Fibroblast of lung (primary cell): ENCODE results near the gene CHTF8. TPM values are rescaled to one million over a fixed set of nuclear protein-coding genes. Genes with fewer than 3 reads are reported as not detected.
"Not testable (repeated sequence)": the region's sequence is repeated elsewhere in the genome, so short reads cannot be mapped to it uniquely, and the experiment has no call there.

Experiments used
- DNase-seq, 2 donors: peaks; one replicate each; pipeline versions ENCODE4 v3.0.0 to v3.0.0-alpha.2; 2010; ENCODE audit warnings: low read depth in 2 of 2
- H2AFZ ChIP-seq: 2 replicates; pipeline ENCODE4 v1.5.1; 2012; ENCODE audit warnings: low read length, control low read depth, inconsistent platforms
- H3K27ac ChIP-seq: 2 replicates; pipeline ENCODE4 v1.5.1; 2011; ENCODE audit warnings: low read length, control low read depth; ENCODE audit not compliant: insufficient read depth
- H3K27me3 ChIP-seq: 2 replicates; pipeline ENCODE4 v1.5.1; 2011; ENCODE audit warnings: mild to moderate bottlenecking, low read length; ENCODE audit not compliant: control insufficient read depth, insufficient read depth
- H3K36me3 ChIP-seq: 2 replicates; pipeline ENCODE4 v1.5.1; 2011; ENCODE audit warnings: low read length; ENCODE audit not compliant: control insufficient read depth, insufficient read depth
- H3K4me1 ChIP-seq: 2 replicates; pipeline ENCODE4 v1.5.1; 2011; ENCODE audit warnings: low read length; ENCODE audit not compliant: control insufficient read depth, insufficient read depth; ENCODE audit errors: extremely low read depth
- H3K4me2 ChIP-seq: 2 replicates; pipeline ENCODE4 v1.5.1; 2011; ENCODE audit warnings: low read length, control low read depth; ENCODE audit not compliant: insufficient read depth; ENCODE audit errors: extremely low read depth
- H3K4me3 ChIP-seq, 4 experiments: fragments of 200-600 bp in 1 of 4; sonication (generic) in 1 of 4; replicated peaks in 1 of 4; 2 replicates each; pipeline ENCODE4 v1.5.1; 2011 to 2016; ENCODE audit warnings: low read length in 4 of 4, low read depth in 3 of 4, mild to moderate bottlenecking in 3 of 4, control low read depth in 2 of 4, inconsistent platforms in 1 of 4, mixed read lengths in 1 of 4; ENCODE audit not compliant: insufficient read depth in 1 of 4; ENCODE audit errors: control extremely low read depth in 1 of 4
- H3K79me2 ChIP-seq: 2 replicates; pipeline ENCODE4 v1.5.1; 2012; ENCODE audit warnings: mild to moderate bottlenecking, low read length, inconsistent platforms; ENCODE audit not compliant: control insufficient read depth, insufficient read depth
- H3K9ac ChIP-seq: 2 replicates; pipeline ENCODE4 v1.5.1; 2011; ENCODE audit warnings: mild to moderate bottlenecking, low read length, control low read depth; ENCODE audit not compliant: insufficient read depth
- H3K9me3 ChIP-seq: 2 replicates; pipeline ENCODE4 v1.5.1; 2012; ENCODE audit warnings: low read depth, low read length; ENCODE audit not compliant: control insufficient read depth, insufficient read depth
- H4K20me1 ChIP-seq: 2 replicates; pipeline ENCODE4 v1.5.1; 2011; ENCODE audit warnings: low read length; ENCODE audit not compliant: control insufficient read depth, insufficient read depth; ENCODE audit errors: extremely low read depth
- CTCF ChIP-seq, 2 donors: IDR thresholded peaks in 1 of 2; conservative IDR thresholded peaks in 1 of 2; 1 replicate in 1 of 2; 2 replicates in 1 of 2; pipeline ENCODE4 v1.5.1; 2011 to 2012; ENCODE audit warnings: low read length in 2 of 2, control low read depth in 1 of 2, inconsistent platforms in 1 of 2, low read depth in 1 of 2, mild to moderate bottlenecking in 1 of 2
- EZH2 ChIP-seq: IDR thresholded peaks from 2 replicates; pipeline ENCODE4 v1.5.1; 2012; ENCODE audit warnings: low read length, control low read depth, mild to moderate bottlenecking; ENCODE audit errors: missing control alignments
- polyA plus RNA-seq, 2 donors: library from polyadenylated mRNA; depleted of rRNA in 1 of 2; stranded (reverse) in 1 of 2; unstranded in 1 of 2; fragments of >200 nt; gene quantifications; 2 replicates each; pipeline ENCODE4 v1.2.1, GENCODE V29; 2011 to 2012; ENCODE audit warnings: missing spikeins in 1 of 2
- total RNA-seq: library from RNA; depleted of rRNA; stranded (reverse); fragments of >200 nt; gene quantifications from 2 replicates; pipeline ENCODE4 v1.2.1, GENCODE V29; 2014

The CHTF8 gene
- total and polyA plus RNA-seq, 2 donors (not counting 1 experiment from before 2014, with no cell fraction given), result 55.7 to 74.3 TPM

- no peak overlapping the region for H2AFZ ChIP-seq
- H3K4me3 ChIP-seq, result no peak overlapping the region
- TF ChIP-seq EZH2, result no peak
- no peak for TF ChIP-seq CTCF (conservative IDR thresholded peaks at IDR 0.05 in 1 of 2, IDR thresholded peaks at IDR 0.05 in 1 of 2; ENCODE audit: low read depth in 1 of 2, low read length in 2 of 2)
- no peak for DNase-seq
- no peak overlapping the region for H3K27ac ChIP-seq
- no peak overlapping the region for H3K4me2 ChIP-seq
- no peaks in the 10 kb centered on the region for H3K27me3 ChIP-seq
- H3K9ac ChIP-seq, result no peak overlapping the region
- H4K20me1 ChIP-seq, result no peaks in the 10 kb centered on the region
- H3K4me1 ChIP-seq, result no peaks in the 10 kb centered on the region
- H3K36me3 ChIP-seq, result no peaks in the 10 kb centered on the region
- peaks cover 54% of the 10 kb centered on the region for H3K79me2 ChIP-seq
- no peaks in the 10 kb centered on the region for H3K9me3 ChIP-seq
Observed at GRCh38 chr16:69126221-69126620, 6.2 kb downstream of the CHTF8 start.

GRCh38 chr16:69124961-69125360 is 7.4 kb downstream of the CHTF8 start:
- not testable (repeated sequence) for H4K20me1 ChIP-seq, DNase-seq, H3K9me3 ChIP-seq, H2AFZ ChIP-seq, H3K27me3 ChIP-seq, H3K36me3 ChIP-seq, H3K4me3 ChIP-seq, H3K9ac ChIP-seq, H3K27ac ChIP-seq, H3K4me1 ChIP-seq, H3K4me2 ChIP-seq
- peaks cover 41% of the 10 kb centered on the region for H3K79me2 ChIP-seq

GRCh38 chr16:69124406-69124805 is 8.0 kb downstream of the CHTF8 start:
- not testable (repeated sequence) for H3K36me3 ChIP-seq, H4K20me1 ChIP-seq, H3K9ac ChIP-seq, DNase-seq, H2AFZ ChIP-seq, H3K27ac ChIP-seq, H3K9me3 ChIP-seq, H3K4me2 ChIP-seq, H3K27me3 ChIP-seq, H3K4me1 ChIP-seq, H3K4me3 ChIP-seq
- peaks cover 36% of the 10 kb centered on the region for H3K79me2 ChIP-seq

- no peak overlapping the region for H2AFZ ChIP-seq
- H3K27ac ChIP-seq, result no peak overlapping the region
- no peaks in the 10 kb centered on the region for H4K20me1 ChIP-seq
- peaks cover 8% of the 10 kb centered on the region for H3K36me3 ChIP-seq
- no peaks in the 10 kb centered on the region for H3K27me3 ChIP-seq
- peak; percentile 56 to 83 for DNase-seq
- no peaks in the 10 kb centered on the region for H3K4me1 ChIP-seq
- H3K9ac ChIP-seq, result no peak overlapping the region
- H3K4me3 ChIP-seq, result no peak overlapping the region
- no peak for TF ChIP-seq EZH2
- TF ChIP-seq CTCF (conservative IDR thresholded peaks at IDR 0.05 in 1 of 2, IDR thresholded peaks at IDR 0.05 in 1 of 2; ENCODE audit: low read depth in 1 of 2, low read length in 2 of 2), result peak; percentile 61 to 63
- H3K79me2 ChIP-seq, result peaks cover 33% of the 10 kb centered on the region
- H3K9me3 ChIP-seq, result no peaks in the 10 kb centered on the region
- H3K4me2 ChIP-seq, result no peak overlapping the region
Observed at GRCh38 chr16:69123910-69124309, 8.5 kb downstream of the CHTF8 start.
